HG03558 (cell line): ENCODE data around the gene ATOH1.
A peak's percentile ranks its signal among the peaks of the same experiment; 100 is the strongest.

Experiments used
- ATAC-seq: cut with Tn5 transposase; IDR thresholded peaks from one replicate; pipeline ENCODE4 v1.9.1; 2021; ENCODE audit warnings: moderate number of reproducible peaks; ENCODE audit not compliant: unreplicated experiment; ENCODE audit errors: extremely low read depth

Gene ATOH1

DNA sequence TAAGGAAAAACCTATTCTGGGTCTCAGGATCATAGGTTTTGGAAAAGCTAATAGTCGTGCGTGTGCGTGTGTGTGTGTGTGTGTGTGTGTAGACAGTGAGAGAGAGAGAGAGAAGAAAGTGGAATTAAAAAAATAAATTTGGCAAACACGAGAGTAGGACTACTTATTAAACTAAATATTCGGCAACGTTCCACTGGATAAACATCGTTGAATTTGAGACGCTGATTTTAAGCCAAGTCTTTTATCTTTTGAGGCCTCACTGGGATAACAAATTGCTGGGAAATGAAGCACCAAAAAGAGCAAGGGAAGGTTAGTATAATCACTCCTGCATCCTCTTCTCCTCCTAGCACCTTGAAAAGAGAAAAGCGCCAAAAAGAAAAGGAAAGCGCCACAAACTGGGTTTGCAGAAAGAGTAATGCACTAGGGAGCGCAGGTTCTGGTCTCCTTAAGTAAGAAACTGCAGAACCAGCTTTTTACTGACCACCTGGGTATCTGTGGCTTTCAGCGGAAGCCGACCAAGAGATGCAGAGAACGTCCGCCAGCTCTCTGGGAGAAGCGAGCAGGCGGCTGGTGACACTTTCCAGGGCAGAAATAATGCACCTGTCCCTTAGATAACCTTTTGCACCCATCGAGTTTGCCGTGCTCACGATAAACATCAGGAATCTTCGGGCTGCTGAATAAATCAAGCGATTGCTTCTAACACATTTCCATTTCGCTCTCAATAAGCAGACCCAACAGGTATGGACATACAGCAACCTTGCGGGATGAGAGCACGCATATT, 3.4 kb downstream of the ATOH1 start:
- ATAC-seq, result no peak

- no peak for ATAC-seq
Measured at GRCh38 chr4:93834249-93835066, 5.9 kb downstream of the ATOH1 start.

DNA sequence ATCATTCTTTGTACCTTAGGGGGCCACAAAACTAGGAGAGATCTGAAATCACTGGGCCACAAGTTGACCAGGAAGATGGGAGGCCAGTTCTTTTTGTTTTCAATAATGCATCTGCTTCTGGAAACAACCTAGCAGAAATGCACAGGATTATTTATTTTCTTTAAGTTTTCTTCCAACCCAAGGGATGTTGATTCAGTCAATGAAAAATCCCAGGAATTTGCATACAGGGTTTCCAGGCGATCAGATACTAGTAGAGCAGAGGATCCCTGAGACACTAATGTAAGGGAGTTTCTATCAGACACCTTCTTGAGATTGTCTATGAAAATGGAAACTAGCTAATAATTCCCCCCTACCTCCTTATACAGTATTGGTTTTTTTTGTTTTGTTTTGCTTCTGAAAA, 7.4 kb downstream of the ATOH1 start:
- ATAC-seq, result no peak

GRCh38 chr4:93839704-93840103, 11.2 kb downstream of the ATOH1 start:
- ATAC-seq, result no peak

GRCh38 chr4:93841803-93842345, 13.3 kb downstream of the ATOH1 start:
- no peak for ATAC-seq

GRCh38 chr4:93842601-93843252, 14.2 kb downstream of the ATOH1 start:
- peak; percentile 57 for ATAC-seq

- no peak for ATAC-seq
Measured at GRCh38 chr4:93843772-93844171, 15.2 kb downstream of the ATOH1 start.

GRCh38 chr4:93852680-93853079, 24.1 kb downstream of the ATOH1 start:
- ATAC-seq, result no peak

DNA sequence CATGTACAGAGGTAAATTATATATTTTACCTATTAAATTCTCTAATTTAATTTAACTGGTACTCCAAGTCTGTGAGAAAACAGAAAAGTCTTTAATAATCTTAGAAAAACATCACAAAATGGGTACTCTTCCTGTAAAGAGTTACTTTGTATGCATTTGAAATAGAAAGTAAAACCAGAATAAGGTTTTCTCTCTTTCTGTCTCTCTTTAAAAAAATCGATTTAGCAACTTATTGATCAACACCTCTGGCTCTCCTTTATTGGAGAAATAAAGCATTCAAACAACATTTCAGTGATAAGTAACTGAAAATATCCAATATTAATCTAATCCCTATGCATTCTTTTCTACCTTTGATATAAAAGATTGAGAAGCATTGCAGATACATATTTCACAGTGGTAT, 27.4 kb downstream of the ATOH1 start:
- no peak for ATAC-seq

GRCh38 chr4:93865650-93866049, 37.1 kb downstream of the ATOH1 start:
- no peak for ATAC-seq

DNA sequence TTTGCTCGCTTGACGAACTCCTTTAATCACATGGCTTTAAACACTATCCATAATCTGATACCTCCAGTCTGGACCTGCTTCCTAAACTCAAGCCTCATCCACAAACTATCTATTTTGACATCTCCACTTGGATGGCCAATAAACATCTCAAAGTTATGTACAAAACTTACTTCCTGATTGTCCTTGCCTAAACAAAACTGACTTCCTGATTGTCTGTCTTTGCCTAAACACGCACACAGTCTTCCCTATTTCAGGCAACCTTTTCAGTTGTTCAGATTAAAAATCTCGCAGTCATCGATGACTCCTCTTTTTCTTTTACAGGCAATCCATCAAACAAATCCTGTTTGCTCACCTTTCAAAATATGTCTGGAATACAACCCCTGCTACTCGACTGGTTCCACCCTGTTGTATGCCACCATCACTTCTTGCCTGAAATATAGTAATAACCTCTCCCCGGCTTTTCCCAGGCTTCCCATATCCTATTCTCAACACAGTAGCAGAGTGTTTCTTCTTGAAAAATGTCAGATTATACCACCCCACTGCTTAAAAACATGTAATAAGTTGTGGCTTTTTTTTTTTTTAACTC, 39.0 kb downstream of the ATOH1 start:
- no peak for ATAC-seq

DNA sequence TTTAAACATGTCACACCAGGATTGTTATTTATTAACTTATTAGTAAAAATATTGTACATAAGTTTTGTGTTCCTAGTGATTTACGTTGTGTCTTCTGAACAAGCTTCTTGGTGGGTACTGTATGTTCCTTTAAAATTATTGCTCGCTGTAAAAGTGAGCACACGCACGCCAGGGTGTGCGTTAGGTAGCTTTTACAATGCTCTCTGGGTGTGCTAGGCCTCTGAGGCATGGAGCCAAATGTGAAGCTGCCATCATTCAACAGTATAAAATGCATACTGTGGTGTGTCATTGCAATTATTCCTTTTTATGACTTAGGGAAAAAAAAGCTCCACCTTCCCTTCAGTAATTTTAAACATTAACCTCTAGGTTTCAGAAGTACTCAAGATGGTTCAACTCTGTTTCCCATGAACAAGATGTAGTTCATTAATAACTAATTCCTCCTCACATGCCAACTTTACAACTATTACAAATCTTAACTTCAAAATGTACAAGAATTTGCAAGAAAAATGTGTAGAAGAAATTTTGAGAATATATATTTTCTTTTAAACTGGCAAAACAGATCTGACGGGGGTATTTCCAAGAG, 42.4 kb downstream of the ATOH1 start:
- no peak for ATAC-seq

DNA sequence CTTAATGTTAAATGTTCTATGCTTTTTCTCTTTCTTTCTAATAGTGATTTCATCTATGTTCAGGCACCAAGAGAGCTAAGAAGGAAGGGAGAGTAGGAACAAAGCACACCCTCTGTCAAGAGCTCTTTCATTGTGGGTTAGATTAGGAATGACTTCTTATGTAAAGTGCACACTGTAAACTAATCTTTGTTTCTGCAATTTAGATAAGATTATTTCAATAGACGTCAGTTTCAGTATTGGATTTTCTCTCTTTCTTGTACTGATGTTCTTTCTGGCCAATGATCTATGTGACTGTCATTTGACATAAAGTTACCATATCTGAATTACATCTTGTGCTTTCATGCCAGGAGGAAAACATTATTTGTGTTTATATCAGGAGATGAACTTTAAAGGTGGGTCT, 48.2 kb downstream of the ATOH1 start:
- ATAC-seq, result no peak

DNA sequence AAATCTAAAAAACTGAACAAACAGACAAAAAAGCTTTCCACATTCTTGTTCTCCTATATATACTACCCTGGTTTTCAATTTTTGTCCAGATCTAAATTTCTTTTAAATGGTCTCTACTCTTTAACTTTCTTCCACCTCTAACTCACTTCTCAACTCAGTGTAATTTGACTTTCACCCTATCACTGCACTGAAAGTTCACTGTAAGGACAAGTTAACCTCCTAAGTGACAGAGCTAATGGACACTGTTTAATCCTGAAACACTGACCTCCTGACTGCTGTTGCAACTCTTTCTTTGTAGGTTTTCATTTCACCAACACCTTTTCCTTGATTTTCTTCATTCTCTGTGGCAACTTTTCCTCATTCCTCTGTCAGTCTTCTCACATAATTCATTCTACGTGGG, 50.0 kb downstream of the ATOH1 start:
- no peak for ATAC-seq

GRCh38 chr4:93879919-93880318, 51.4 kb downstream of the ATOH1 start:
- no peak for ATAC-seq
